ENCODE results near the gene UGT1A3.
"Not testable (repeated sequence)": the region's sequence is repeated elsewhere in the genome, so short reads cannot be mapped to it uniquely, and the experiment has no call there.

Gene UGT1A3

GRCh38 chr2:233707940-233708644, 20.8 kb upstream of the UGT1A3 start:
- ATAC-seq: no peak

GRCh38 chr2:233708942-233709341, 19.9 kb upstream of the UGT1A3 start:
- DNase-seq (no peak), ATAC-seq (no peak)

More at GRCh38 chr2:233707940-233708644, 20.8 kb upstream of the UGT1A3 start:
- DNase-seq: no peak

GRCh38 chr2:233711312-233712008, 17.4 kb upstream of the UGT1A3 start:
- DNase-seq (peak; percentile 83), ATAC-seq (peak; percentile 63)

- ATAC-seq: no peak
Observed at GRCh38 chr2:233712611-233713261, 16.1 kb upstream of the UGT1A3 start, which contains the start of gene UGT1A5. TSS of gene UGT1A5 (plus strand) at chr2:233712907. CDS start at chr2:233712992, 85 bp downstream.

GRCh38 chr2:233713262-233713615, 15.6 kb upstream of the UGT1A3 start:
- ATAC-seq (no peak), DNase-seq (no peak)

More at GRCh38 chr2:233712611-233713261, 16.1 kb upstream of the UGT1A3 start, which contains the start of gene UGT1A5:
- no peak for DNase-seq

- DNase-seq: no peak
- no peak for ATAC-seq
Observed at GRCh38 chr2:233714121-233714520, 14.7 kb upstream of the UGT1A3 start.

- no peak for ATAC-seq
Observed at GRCh38 chr2:233718552-233718951, 10.3 kb upstream of the UGT1A3 start, which contains the start of gene UGT1A4. TSS of gene UGT1A4 (plus strand) at chr2:233718736. CDS start at chr2:233718821, 85 bp downstream.

GRCh38 chr2:233736868-233737653, 8.2 kb downstream of the UGT1A3 start:
- not testable (repeated sequence) for ATAC-seq, DNase-seq

More at GRCh38 chr2:233718552-233718951, 10.3 kb upstream of the UGT1A3 start, which contains the start of gene UGT1A4:
- no peak for DNase-seq

GRCh38 chr2:233740870-233741269, 12.0 kb downstream of the UGT1A3 start:
- no peak for DNase-seq
- ATAC-seq: no peak

- no peak for ATAC-seq
- no peak for DNase-seq
Observed at GRCh38 chr2:233743464-233744259, 14.8 kb downstream of the UGT1A3 start.

GRCh38 chr2:233745073-233745755, 16.4 kb downstream of the UGT1A3 start:
- no peak for ATAC-seq
- DNase-seq: no peak

- DNase-seq, ATAC-seq: not testable (repeated sequence)
Observed at GRCh38 chr2:233745838-233746237, 17.0 kb downstream of the UGT1A3 start.

GRCh38 chr2:233746475-233747282, 17.8 kb downstream of the UGT1A3 start:
- DNase-seq (no peak), ATAC-seq (no peak)

- ATAC-seq: no peak
Observed at GRCh38 chr2:233747283-233747544, 18.4 kb downstream of the UGT1A3 start.

GRCh38 chr2:233750689-233751088, 21.8 kb downstream of the UGT1A3 start:
- not testable (repeated sequence) for ATAC-seq, DNase-seq

More at GRCh38 chr2:233747283-233747544, 18.4 kb downstream of the UGT1A3 start:
- no peak for DNase-seq

GRCh38 chr2:233751212-233752009, 22.6 kb downstream of the UGT1A3 start:
- not testable (repeated sequence) for ATAC-seq, DNase-seq

GRCh38 chr2:233754872-233755611, 26.2 kb downstream of the UGT1A3 start:
- no peak for DNase-seq
- ATAC-seq: no peak

GRCh38 chr2:233756429-233757081, 27.7 kb downstream of the UGT1A3 start:
- ATAC-seq (no peak), DNase-seq (no peak)
